Mammary epithelial cell (primary cell): ENCODE results near the gene SLC22A16.

Experiments
- CTCF ChIP-seq, 2 donors: IDR thresholded peaks in 1 of 2; conservative IDR thresholded peaks in 1 of 2; 2 replicates each; pipeline ENCODE4 v1.5.1; 2011 to 2012; ENCODE audit warnings: inconsistent platforms in 2 of 2, low read length in 2 of 2, mild to moderate bottlenecking in 2 of 2, control low read depth in 1 of 2, low read depth in 1 of 2; ENCODE audit not compliant: insufficient read depth in 1 of 2; ENCODE audit errors: extremely low read depth in 1 of 2
- EZH2 ChIP-seq: IDR thresholded peaks from 2 replicates; pipeline ENCODE4 v1.6.1; 2012; ENCODE audit warnings: low read length, inconsistent platforms, borderline replicate concordance

- TF ChIP-seq CTCF (conservative IDR thresholded peaks at IDR 0.05 in 1 of 2, IDR thresholded peaks at IDR 0.05 in 1 of 2; ENCODE audit: extremely low read depth in 1 of 2, insufficient read depth in 1 of 2, low read depth in 1 of 2, low read length in 2 of 2) (no peak), EZH2 (no peak)
These were observed 91.0 kb downstream of the SLC22A16 start for GRCh38 chr6:110385458-110385863.
